Pancreas (tissue), 10 donors: ENCODE results near the gene FAM210A. TPM values are rescaled to one million over a fixed set of nuclear protein-coding genes. Genes with fewer than 3 reads are reported as not detected.

Experiments used
- ATAC-seq, 4 donors: fragments of 200-7000 bp; cut with Tn5 transposase; one replicate each; pipeline versions ENCODE4 v1.8.0 to v1.9.1; 2020; ENCODE audit warnings: mild to moderate bottlenecking in 4 of 4, moderate library complexity in 4 of 4
- DNase-seq, 6 donors: peaks; one replicate each; pipeline ENCODE4 v3.0.0-alpha.2; 2020
- FAIRE-seq: peaks from 2 replicates; lab custom pipeline; 2012; peaks lifted over from hg19 to GRCh38; lab: Jason Lieb, UNC
- H3K27ac ChIP-seq, 4 donors: fragments of 200-600 bp; sonication (generic); 1 replicate in 3 of 4; 2 replicates in 1 of 4; pipeline versions ENCODE4 v1.5.0 to v1.8.0; 2020
- H3K27me3 ChIP-seq, 4 donors: fragments of 200-600 bp; one replicate each; pipeline ENCODE4 v1.8.0; 2021
- H3K36me3 ChIP-seq, 3 donors: fragments of 200-600 bp; sonication (generic) in 1 of 3; one replicate each; pipeline versions ENCODE4 v1.5.0 to v1.8.0; 2020 to 2021
- H3K4me1 ChIP-seq, 3 donors: fragments of 200-600 bp; one replicate each; pipeline ENCODE4 v1.8.0; 2021
- H3K4me3 ChIP-seq, 4 donors: fragments of 200-600 bp; sonication (generic) in 2 of 4; one replicate each; pipeline versions ENCODE4 v1.5.0 to v1.8.0; 2020 to 2021
- H3K9me3 ChIP-seq, 4 donors: fragments of 200-600 bp; one replicate each; pipeline ENCODE4 v1.8.0; 2021
- CTCF ChIP-seq, 4 donors: fragments of 200-600 bp; sonication (generic) in 3 of 4; IDR thresholded peaks; one replicate each; pipeline versions ENCODE4 v1.5.0 to v1.8.0; 2021; ENCODE audit warnings: antibody characterized with exemption in 4 of 4
- WGBS, 2 donors: extraction: QIAGEN DNeasy Blood & Tissue Kit; methylation state at CpG; one replicate each; pipeline ENCODE4 v1.1.7; 2013; 5-methylcytosine and 5-hydroxymethylcytosine counted together
- intact Hi-C, 3 donors: fragments of 100-400 bp; cut with DNase I; formaldehyde crosslinking; loops; one replicate each; pipeline versions ENCODE4 v1.11.1 to v1.14.2; 2022
- polyA plus RNA-seq, 2 donors: library from polyadenylated mRNA; stranded (reverse); fragments of 200-250 nt; gene quantifications; one replicate each; pipeline ENCODE4 v1.2.3, GENCODE V29; 2013
- total RNA-seq, 6 donors: library from RNA; stranded (reverse); fragmentation: NEBNext Ultra II Directional in 4 of 6; extraction: Animal tissue kit (Norgen Biotek cat#: 25700) in 4 of 6; gene quantifications; one replicate each; pipeline versions ENCODE4 v1.2.1 to v1.2.4, GENCODE V29; 2021 to 2023
- donor health status: healthy with polysubstance abuse.
- donor health status: DM: no; HTN: no; CAD: no; lungs with moderate emphysema.
- donor health status: DM: no; HTN: no; CAD: no.
- donor health status: control.
- donor health status: control.
- donor health status: Bipolar disorder and iron deficiency.
- donor health status: DM: yes; HTN: yes; CAD: no.
- donor health status: DM: no; HTN: no; CAD: no.
- donor health status: DM: no; HTN: no; CAD: no.
- donor health status: DM: yes; HTN: yes; CAD: no.

Gene FAM210A
- total and polyA plus RNA-seq, 8 donors, result 1.5 to 7.2 (median 3.1) TPM

- 82 to 87% methylated on average over 13 of the region's 13 CpGs for WGBS, 2 donors
- ATAC-seq (no peak), DNase-seq (no peak), FAIRE-seq (no peak)
- Histone ChIP-seq H3K4me3 (no peak overlapping the region), H3K27me3 (no peaks in the 10 kb centered on the region), H3K4me1 (no peaks in the 10 kb centered on the region), H3K36me3 (no peaks in the 10 kb centered on the region), H3K27ac (no peak overlapping the region), H3K9me3 (no peaks in the 10 kb centered on the region)
- intact Hi-C loops, result no loop called here
- no peak for TF ChIP-seq CTCF (IDR thresholded peaks at IDR 0.05)
Measured at GRCh38 chr18:13623871-13624270, 102.5 kb downstream of the FAM210A start.

GRCh38 chr18:13623348-13623747, 103.0 kb downstream of the FAM210A start:
- Histone ChIP-seq H3K9me3 (no peaks in the 10 kb centered on the region), H3K4me1 (no peaks in the 10 kb centered on the region), H3K4me3 (no peak overlapping the region), H3K27me3 (no peaks in the 10 kb centered on the region), H3K27ac (no peak overlapping the region), H3K36me3 (no peaks in the 10 kb centered on the region)
- no peak for FAIRE-seq
- peak in 1 of 4 donors; percentile 31 for ATAC-seq
- no peak for TF ChIP-seq CTCF (IDR thresholded peaks at IDR 0.05)
- 56% methylated on average over 10 of the region's 10 CpGs for WGBS, 2 donors
- intact Hi-C loops, result no loop called here
- no peak for DNase-seq

GRCh38 chr18:13622751-13623150, 103.6 kb downstream of the FAM210A start:
- Histone ChIP-seq H3K4me3 (no peak overlapping the region), H3K36me3 (no peaks in the 10 kb centered on the region), H3K27me3 (no peaks in the 10 kb centered on the region), H3K9me3 (no peaks in the 10 kb centered on the region), H3K4me1 (no peaks in the 10 kb centered on the region), H3K27ac (no peak overlapping the region)
- no peak for TF ChIP-seq CTCF (IDR thresholded peaks at IDR 0.05)
- intact Hi-C loops, result no loop called here
- FAIRE-seq (no peak), ATAC-seq (no peak), DNase-seq (no peak)
- WGBS, 2 donors, result 84 to 87% methylated on average over 8 of the region's 8 CpGs

- no peak for TF ChIP-seq CTCF (IDR thresholded peaks at IDR 0.05)
- DNase-seq (no peak), FAIRE-seq (no peak), ATAC-seq (no peak)
- intact Hi-C loops, result no loop called here
- no peaks in the 10 kb centered on the region for H3K27me3 ChIP-seq
- no peak overlapping the region for H3K27ac ChIP-seq
- 82 to 83% methylated on average over 19 of the region's 19 CpGs for WGBS, 2 donors
- H3K4me3 ChIP-seq, result no peak overlapping the region
- H3K36me3 ChIP-seq, result no peaks in the 10 kb centered on the region
- H3K9me3 ChIP-seq, result no peaks in the 10 kb centered on the region
- no peaks in the 10 kb centered on the region for H3K4me1 ChIP-seq
Measured at GRCh38 chr18:13621886-13622619, 104.3 kb downstream of the FAM210A start.

- intact Hi-C loops, result no loop called here
- FAIRE-seq, result no peak
- no peaks in the 10 kb centered on the region for H3K27me3 ChIP-seq
Measured at GRCh38 chr18:13621446-13621849, 104.9 kb downstream of the FAM210A start.

More at GRCh38 chr18:13621446-13621849, 104.9 kb downstream of the FAM210A start:
- Histone ChIP-seq H3K4me3 (no peak overlapping the region), H3K27ac (no peak overlapping the region), H3K36me3 (no peaks in the 10 kb centered on the region), H3K9me3 (no peaks in the 10 kb centered on the region), H3K4me1 (no peaks in the 10 kb centered on the region)
- WGBS, 2 donors, result 84 to 90% methylated on average over 22 to 23 of the region's 23 CpGs
- DNase-seq, result no peak
- no peak for ATAC-seq
- no peak for TF ChIP-seq CTCF (IDR thresholded peaks at IDR 0.05)
